ENCODE data around the gene NUP58.

Gene NUP58

GRCh38 chr13:25319771-25320170 is 18.3 kb downstream of the NUP58 start:
- H3K27ac ChIP-seq (ENCODE audit: low read length), result no peak overlapping the region
- ATAC-seq (ENCODE audit: insufficient read depth, low read depth), result no peak
- H3K27me3 ChIP-seq (ENCODE audit: insufficient read depth, low read length, poor library complexity), result no peaks in the 10 kb centered on the region
- no peak overlapping the region for H3K4me3 ChIP-seq (ENCODE audit: low read depth in 1 of 2, low read length in 2 of 2)
- H4K20me1 ChIP-seq (ENCODE audit: insufficient read depth, low read length), result peaks cover 6% of the 10 kb centered on the region; the same call in 1 of the 2 replicates
- H3K4me1 ChIP-seq (ENCODE audit: insufficient read depth, low read length), result no peaks in the 10 kb centered on the region
- H3K79me2 ChIP-seq (ENCODE audit: insufficient read depth, low read length), result peaks cover 36% of the 10 kb centered on the region
- H3K9ac ChIP-seq (ENCODE audit: low read depth, low read length), result no peak overlapping the region
- H3K4me2 ChIP-seq (ENCODE audit: insufficient read depth, low read length), result no peak overlapping the region
- no peak for DNase-seq
- H3K36me3 ChIP-seq (ENCODE audit: insufficient read depth, low read length), result peaks cover 96% of the 10 kb centered on the region
- no peaks in the 10 kb centered on the region for H3K9me3 ChIP-seq (ENCODE audit: insufficient read depth, low read length, severe bottlenecking)
- no peak overlapping the region for H2AFZ ChIP-seq (ENCODE audit: low read depth, low read length)
- TF ChIP-seq EZH2 (IDR thresholded peaks at IDR 0.05; ENCODE audit: borderline replicate concordance, low read depth, low read length, severe bottlenecking), result no peak

DNA sequence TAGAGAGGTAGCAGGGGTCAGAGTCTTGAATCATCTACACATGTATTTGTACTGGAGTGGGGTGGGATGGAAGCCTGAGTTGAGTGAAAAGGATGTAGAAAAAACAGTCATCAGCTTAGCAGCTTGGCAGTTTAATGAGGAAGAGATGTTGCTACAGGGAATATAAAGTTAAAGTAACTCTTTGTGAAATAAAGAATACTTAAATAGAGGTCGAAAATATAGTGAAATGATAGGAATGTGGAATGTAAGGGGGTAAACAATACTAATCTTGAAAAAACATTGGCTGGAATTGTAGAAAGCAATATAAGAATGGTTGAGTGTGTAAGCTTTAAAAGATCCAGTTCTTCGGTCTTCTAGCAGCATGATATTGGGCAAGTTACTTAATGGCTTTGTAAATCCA is 22.7 kb downstream of the NUP58 start:
- Histone ChIP-seq H3K36me3 (ENCODE audit: insufficient read depth, low read length) (peaks cover 98% of the 10 kb centered on the region), H2AFZ (ENCODE audit: low read depth, low read length) (no peak overlapping the region), H3K27ac (ENCODE audit: low read length) (no peak overlapping the region), H3K4me1 (ENCODE audit: insufficient read depth, low read length) (no peaks in the 10 kb centered on the region), H4K20me1 (ENCODE audit: insufficient read depth, low read length) (0 out of 2 replicates have a peak, but pooled peaks cover 2% of the 10 kb centered on the region), H3K4me2 (ENCODE audit: insufficient read depth, low read length) (no peak overlapping the region), H3K9ac (ENCODE audit: low read depth, low read length) (no peak overlapping the region), H3K27me3 (ENCODE audit: insufficient read depth, low read length, poor library complexity) (no peaks in the 10 kb centered on the region), H3K4me3 (ENCODE audit: low read depth in 1 of 2, low read length in 2 of 2) (no peak overlapping the region), H3K79me2 (ENCODE audit: insufficient read depth, low read length) (peaks cover 8% of the 10 kb centered on the region; the same call in 1 of the 2 replicates), H3K9me3 (ENCODE audit: insufficient read depth, low read length, severe bottlenecking) (no peaks in the 10 kb centered on the region)
- ATAC-seq (ENCODE audit: insufficient read depth, low read depth) (no peak), DNase-seq (no peak)
- TF ChIP-seq EZH2 (IDR thresholded peaks at IDR 0.05; ENCODE audit: borderline replicate concordance, low read depth, low read length, severe bottlenecking), result no peak
- TF ChIP-seq CTCF (IDR thresholded peaks at IDR 0.05; ENCODE audit: borderline replicate concordance, extremely low read depth, low read length, poor library complexity, severe bottlenecking), result no peak

DNA sequence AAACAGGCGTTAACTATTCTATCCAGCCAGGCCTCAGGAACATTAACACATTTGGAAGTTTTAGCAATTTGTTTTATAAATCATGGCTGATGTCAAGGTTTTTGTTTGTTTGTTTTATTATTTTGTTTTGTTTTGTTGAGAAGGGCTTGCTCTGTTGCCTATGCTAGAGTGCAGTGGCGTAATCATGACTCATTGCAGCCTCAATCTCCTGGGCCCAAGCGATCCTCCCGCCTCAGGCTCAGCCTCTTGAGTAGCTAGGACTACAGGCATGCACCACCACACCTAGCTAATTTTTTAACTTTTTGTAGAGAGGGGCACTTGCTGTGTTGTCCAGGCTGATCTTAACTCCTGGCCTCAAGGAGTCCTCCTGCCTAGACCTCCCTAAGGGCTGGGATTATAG is 28.3 kb downstream of the NUP58 start:
- TF ChIP-seq EZH2 (IDR thresholded peaks at IDR 0.05; ENCODE audit: borderline replicate concordance, low read depth, low read length, severe bottlenecking) (no peak), CTCF (IDR thresholded peaks at IDR 0.05; ENCODE audit: borderline replicate concordance, extremely low read depth, low read length, poor library complexity, severe bottlenecking) (no peak)
- no peak overlapping the region for H3K4me3 ChIP-seq (ENCODE audit: low read depth in 1 of 2, low read length in 2 of 2)
- H4K20me1 ChIP-seq (ENCODE audit: insufficient read depth, low read length), result peaks cover 8% of the 10 kb centered on the region; the same call in 1 of the 2 replicates
- no peak overlapping the region for H3K27ac ChIP-seq (ENCODE audit: low read length)
- H3K79me2 ChIP-seq (ENCODE audit: insufficient read depth, low read length), result peaks cover 18% of the 10 kb centered on the region
- no peaks in the 10 kb centered on the region for H3K4me1 ChIP-seq (ENCODE audit: insufficient read depth, low read length)
- H3K27me3 ChIP-seq (ENCODE audit: insufficient read depth, low read length, poor library complexity), result no peaks in the 10 kb centered on the region
- H3K9ac ChIP-seq (ENCODE audit: low read depth, low read length), result no peak overlapping the region
- H3K4me2 ChIP-seq (ENCODE audit: insufficient read depth, low read length), result no peak overlapping the region
- no peak for ATAC-seq (ENCODE audit: insufficient read depth, low read depth)
- H3K9me3 ChIP-seq (ENCODE audit: insufficient read depth, low read length, severe bottlenecking), result no peaks in the 10 kb centered on the region
- H3K36me3 ChIP-seq (ENCODE audit: insufficient read depth, low read length), result peaks cover 98% of the 10 kb centered on the region
- H2AFZ ChIP-seq (ENCODE audit: low read depth, low read length), result no peak overlapping the region
- DNase-seq, result no peak

DNA sequence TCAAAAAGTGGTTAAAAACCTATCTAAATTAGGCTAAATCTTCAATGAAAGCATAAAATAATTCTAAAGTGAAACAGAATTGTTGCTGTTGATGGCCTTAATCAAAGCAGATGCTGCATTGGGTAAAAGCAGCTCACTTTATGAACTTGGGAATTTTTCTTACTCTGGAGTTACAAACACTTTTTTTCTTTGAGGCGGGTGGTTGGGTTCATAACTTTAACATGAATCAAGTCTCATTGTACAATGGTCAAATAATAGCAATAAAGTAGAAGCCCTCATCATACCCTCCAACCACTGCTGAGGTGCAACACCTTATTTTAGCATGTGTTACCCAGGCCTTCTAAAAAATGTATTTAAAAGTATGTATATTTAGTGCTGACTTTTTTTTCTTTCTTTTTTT is 29.1 kb downstream of the NUP58 start:
- Histone ChIP-seq H3K4me3 (ENCODE audit: low read depth in 1 of 2, low read length in 2 of 2) (no peak overlapping the region), H2AFZ (ENCODE audit: low read depth, low read length) (no peak overlapping the region), H3K4me2 (ENCODE audit: insufficient read depth, low read length) (no peak overlapping the region), H3K79me2 (ENCODE audit: insufficient read depth, low read length) (peaks cover 18% of the 10 kb centered on the region), H3K27me3 (ENCODE audit: insufficient read depth, low read length, poor library complexity) (no peaks in the 10 kb centered on the region), H3K9ac (ENCODE audit: low read depth, low read length) (no peak overlapping the region), H3K36me3 (ENCODE audit: insufficient read depth, low read length) (peaks cover 96% of the 10 kb centered on the region), H3K27ac (ENCODE audit: low read length) (no peak overlapping the region), H3K9me3 (ENCODE audit: insufficient read depth, low read length, severe bottlenecking) (no peaks in the 10 kb centered on the region), H4K20me1 (ENCODE audit: insufficient read depth, low read length) (peaks cover 8% of the 10 kb centered on the region; the same call in 1 of the 2 replicates), H3K4me1 (ENCODE audit: insufficient read depth, low read length) (no peaks in the 10 kb centered on the region)
- no peak for ATAC-seq (ENCODE audit: insufficient read depth, low read depth)
- TF ChIP-seq CTCF (IDR thresholded peaks at IDR 0.05; ENCODE audit: borderline replicate concordance, extremely low read depth, low read length, poor library complexity, severe bottlenecking) (no peak), EZH2 (IDR thresholded peaks at IDR 0.05; ENCODE audit: borderline replicate concordance, low read depth, low read length, severe bottlenecking) (no peak)
- DNase-seq, result no peak
